DMS 273 (cell line): ENCODE results near the gene BICRAL.
A peak's percentile ranks its signal among the peaks of the same experiment; 100 is the strongest.
"Not testable (repeated sequence)": the region's sequence is repeated elsewhere in the genome, so short reads cannot be mapped to it uniquely, and the experiment has no call there.

Experiments used
- DNase-seq: peaks from one replicate; lab custom pipeline; 2025; ENCODE audit not compliant: unreplicated experiment; lab: John Stamatoyannopoulos, UW

Gene BICRAL

GRCh38 chr6:42781796-42782688, at the start of gene BICRAL:
Gene BICRAL (plus strand): TSS chr6:42782052. CDS start chr6:42822023, 39,971 bp downstream.
- peak; percentile 90 for DNase-seq

GRCh38 chr6:42733867-42734481, 47.9 kb upstream of the BICRAL start:
- DNase-seq, result not testable (repeated sequence)

GRCh38 chr6:42735976-42736375, 45.9 kb upstream of the BICRAL start:
- DNase-seq, result no peak

- no peak for DNase-seq
Measured at GRCh38 chr6:42740725-42741124, 41.1 kb upstream of the BICRAL start.

- DNase-seq, result peak; percentile 97
Measured at GRCh38 chr6:42742116-42742894, 39.5 kb upstream of the BICRAL start.

GRCh38 chr6:42744351-42744893, 37.4 kb upstream of the BICRAL start:
- DNase-seq, result peak; percentile 68

- peak; percentile 70 for DNase-seq
Measured at GRCh38 chr6:42745083-42745639, 36.7 kb upstream of the BICRAL start.

- DNase-seq, result peak; percentile 99
Measured at GRCh38 chr6:42745640-42746462, 36.0 kb upstream of the BICRAL start, which contains the start of gene TBCC. Gene TBCC (minus strand): TSS chr6:42746103. CDS start chr6:42746073, 30 bp downstream.

- DNase-seq, result peak; percentile 97
Measured at GRCh38 chr6:42746463-42747391, 35.1 kb upstream of the BICRAL start.

- peak; percentile 39 for DNase-seq
Measured at GRCh38 chr6:42748203-42748898, 33.5 kb upstream of the BICRAL start.

GRCh38 chr6:42751055-42751454, 30.8 kb upstream of the BICRAL start:
- DNase-seq, result no peak

GRCh38 chr6:42754759-42755158, 27.1 kb upstream of the BICRAL start:
- no peak for DNase-seq

- no peak for DNase-seq
Measured at GRCh38 chr6:42756722-42757121, 25.1 kb upstream of the BICRAL start.

GRCh38 chr6:42758756-42759430, 23.0 kb upstream of the BICRAL start:
- no peak for DNase-seq

GRCh38 chr6:42761287-42762067, 20.4 kb upstream of the BICRAL start:
- no peak for DNase-seq

- DNase-seq, result no peak
Measured at GRCh38 chr6:42762426-42762859, 19.4 kb upstream of the BICRAL start.

GRCh38 chr6:42762950-42763349, 18.9 kb upstream of the BICRAL start:
- no peak for DNase-seq
